A549 (cell line): ENCODE results near the gene ARHGEF6.

ENCODE experiments used
- CTCF ChIP-seq: fragments of >200 bp; sonication (Bioruptor Twin); formaldehyde crosslinking; IDR thresholded peaks from 3 replicates; pipeline ENCODE4 v1.5.1; 2016
- NFE2L2 ChIP-seq: fragments of 150-350 bp; conservative IDR thresholded peaks from 2 replicates; pipeline ENCODE4 v1.6.1; 2014; ENCODE audit warnings: low read length

DNA sequence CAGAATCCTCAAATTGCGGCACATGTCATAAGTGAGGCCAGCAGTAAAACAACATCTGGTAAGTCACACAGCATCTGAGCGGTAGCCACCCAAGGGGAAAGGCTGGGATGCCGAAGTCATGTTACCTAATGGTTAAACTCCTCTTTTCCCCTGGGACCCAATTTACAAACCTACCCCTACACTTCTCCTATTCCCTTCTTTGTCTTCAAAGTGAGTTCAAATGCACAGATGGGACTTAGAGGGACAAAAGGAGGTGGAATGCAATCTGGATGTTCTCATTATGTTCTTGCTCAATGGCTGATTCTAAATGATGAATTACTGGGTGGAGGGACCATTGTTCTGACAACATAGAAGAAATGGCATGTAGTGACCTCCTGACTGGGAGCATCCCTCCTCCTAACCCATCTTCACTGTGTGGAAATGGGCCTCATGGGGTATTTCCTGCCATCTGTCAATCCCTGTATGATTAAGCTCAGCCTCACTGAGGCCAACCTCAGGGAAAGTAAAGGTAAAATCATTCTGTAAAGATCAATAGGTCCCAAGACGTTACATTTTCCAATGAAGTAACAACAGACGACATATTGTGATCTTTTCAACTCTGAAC, 124.3 kb downstream of the ARHGEF6 start:
- no peak for TF ChIP-seq NFE2L2
- no peak for TF ChIP-seq CTCF
